Stromal cell of bone marrow (primary cell): ENCODE data around the gene LAMB1.
"Not testable (repeated sequence)": the region's sequence is repeated elsewhere in the genome, so short reads cannot be mapped to it uniquely, and the experiment has no call there.

Source experiments
- DNase-seq: peaks from one replicate; pipeline ENCODE4 v3.0.0-alpha.2; 2012; ENCODE audit warnings: low read depth

LAMB1 gene

DNA sequence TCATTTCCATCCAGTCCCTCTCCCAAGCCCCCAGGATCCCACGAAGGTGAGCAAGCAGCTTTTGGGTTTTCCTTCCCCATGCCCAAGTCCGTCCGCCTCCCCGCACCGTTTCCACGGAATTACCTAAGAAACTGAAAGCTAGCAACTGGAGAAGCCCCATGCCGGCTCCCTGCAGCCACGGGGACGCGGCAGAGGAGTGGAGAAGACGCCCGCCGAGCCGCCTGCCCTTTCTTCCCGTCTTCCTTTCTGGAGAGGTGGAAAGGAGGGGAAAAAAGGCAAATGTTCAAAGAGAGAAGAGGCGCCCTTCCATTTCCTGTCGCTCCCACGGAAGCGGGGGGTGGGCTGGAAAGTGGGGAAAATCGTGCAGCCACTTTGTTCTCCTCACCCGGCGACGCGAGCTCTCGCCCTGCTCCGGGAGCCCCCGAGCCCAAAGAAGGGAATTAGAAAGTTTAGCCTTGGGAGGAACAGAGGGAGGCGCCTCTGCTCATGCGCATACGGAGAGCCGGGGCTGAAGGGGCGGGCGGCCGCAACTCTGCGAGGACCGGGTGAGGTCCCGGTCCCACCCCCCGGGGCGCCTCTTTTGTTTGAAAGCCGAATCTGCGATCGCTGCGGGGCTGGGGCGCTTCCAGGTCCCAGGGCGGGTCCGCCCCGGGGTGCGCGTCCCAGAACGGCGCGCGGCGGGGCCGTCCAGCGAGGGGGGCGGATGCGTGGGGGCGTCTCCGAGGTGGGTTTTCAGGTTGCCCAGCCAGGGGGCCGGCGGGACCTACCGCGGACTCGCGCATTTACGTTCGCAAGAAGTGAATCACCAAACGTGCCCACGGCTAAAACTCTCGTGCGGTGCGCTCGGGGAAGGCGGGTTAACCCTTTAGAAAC is at the start of gene LAMB1:
Gene LAMB1 (minus strand): TSS at position 436 of the 873 bp plus-strand sequence. CDS start 276 bp downstream, at position 160.
- DNase-seq = no peak

- DNase-seq = no peak
Observed at GRCh38 chr7:108051454-108051853, 48.5 kb upstream of the LAMB1 start.

DNA sequence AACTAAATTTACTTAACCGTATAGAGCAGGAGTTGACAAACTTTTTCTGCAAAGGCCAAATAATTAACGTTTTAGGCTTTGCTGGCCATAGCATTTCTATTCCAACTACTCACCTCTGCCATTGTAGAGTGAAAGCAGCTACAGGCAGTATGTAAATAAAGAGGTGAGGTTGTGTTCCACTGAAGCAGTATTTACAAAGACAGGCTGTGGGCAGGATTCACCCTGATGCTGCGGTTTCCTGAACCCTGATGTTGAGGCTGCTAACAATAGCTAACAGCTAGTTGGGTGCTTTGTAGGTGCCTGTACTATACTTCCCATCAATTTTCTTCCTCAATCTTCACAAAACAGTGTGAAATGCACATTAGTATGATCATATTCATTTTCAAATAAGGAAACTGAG is 47.0 kb upstream of the LAMB1 start:
- DNase-seq = no peak

DNA sequence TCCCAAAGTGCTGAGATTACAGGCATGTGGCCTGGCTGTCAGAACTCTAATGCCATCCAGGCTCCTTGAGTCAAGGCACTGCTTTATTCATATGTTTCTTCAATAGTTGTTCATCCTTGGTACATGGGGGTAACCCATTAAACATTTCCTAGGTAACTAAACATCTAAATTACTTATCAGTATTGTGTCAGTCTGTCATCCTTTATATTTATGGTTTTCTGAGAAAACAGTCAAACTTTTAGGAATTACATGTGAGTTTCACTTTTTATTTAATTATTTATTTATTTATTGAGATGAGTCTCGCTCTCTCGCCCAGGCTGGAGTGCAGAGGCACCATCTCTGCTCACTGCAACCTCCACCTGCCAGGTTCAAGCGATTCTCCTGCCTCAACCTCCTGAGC is 45.5 kb upstream of the LAMB1 start:
- no peak for DNase-seq

DNA sequence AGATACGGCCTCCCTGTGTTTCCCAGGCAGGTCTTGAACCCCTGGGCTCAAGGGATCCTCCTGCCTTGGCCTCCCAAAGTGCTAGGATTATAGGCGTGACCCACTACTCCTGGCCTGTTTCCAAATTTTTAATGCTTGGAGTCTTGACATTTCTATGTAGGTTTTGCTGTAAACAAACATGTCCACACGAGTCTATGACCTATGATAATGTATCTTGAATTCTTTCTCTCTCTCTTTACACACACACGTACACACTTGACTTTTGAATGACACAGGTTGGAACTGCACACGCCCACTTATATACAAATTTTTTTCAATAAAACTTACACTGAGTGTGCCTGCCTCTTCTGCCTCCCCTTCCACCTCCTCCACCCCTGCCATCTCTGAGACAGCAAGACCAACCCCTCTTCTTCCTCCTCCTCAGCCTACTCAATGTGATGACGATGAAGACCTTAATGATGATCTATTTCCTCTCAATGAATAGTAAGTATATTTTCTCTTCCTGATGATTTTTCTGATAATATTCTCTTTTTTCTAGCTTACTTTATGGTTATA is 44.1 kb upstream of the LAMB1 start:
- DNase-seq = no peak

DNA sequence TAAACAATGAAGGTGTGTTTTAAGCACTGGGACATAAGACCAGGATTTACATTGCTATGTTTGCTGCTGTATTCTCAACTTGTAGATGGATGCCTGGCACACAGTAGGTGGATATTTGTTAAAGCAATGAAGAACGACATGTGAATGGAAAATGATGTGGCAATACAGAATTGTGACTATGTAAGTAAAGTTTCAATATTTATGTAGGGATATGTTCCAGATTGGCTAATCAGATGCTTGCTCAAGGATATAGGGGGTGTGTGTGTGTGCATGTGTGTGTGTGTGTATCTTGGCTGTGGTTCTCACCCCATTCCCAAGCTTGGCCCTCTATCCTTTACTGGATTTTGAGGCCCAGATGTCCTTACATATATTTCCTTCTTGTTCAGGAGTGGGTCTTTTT is 42.7 kb upstream of the LAMB1 start:
- DNase-seq = peak; percentile 31

DNA sequence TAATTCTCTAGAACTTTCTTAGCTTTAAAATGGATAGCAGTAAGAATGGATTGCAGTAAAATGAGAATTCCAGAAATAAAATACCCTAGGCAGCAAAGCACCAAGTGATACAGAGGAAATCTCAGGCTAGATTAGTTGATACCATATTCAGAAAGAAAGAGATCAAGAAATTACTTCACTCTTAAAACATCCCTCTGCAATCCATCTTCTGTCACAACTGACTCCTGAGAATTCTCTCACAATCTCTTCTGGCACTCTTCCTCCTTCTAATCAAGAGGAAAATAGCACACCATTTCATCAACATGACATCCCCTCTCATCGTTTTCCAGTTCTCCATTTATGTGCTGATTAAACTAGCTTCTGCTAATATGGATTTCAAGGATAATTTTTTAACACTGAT is 42.2 kb upstream of the LAMB1 start:
- peak; percentile 12 for DNase-seq

DNA sequence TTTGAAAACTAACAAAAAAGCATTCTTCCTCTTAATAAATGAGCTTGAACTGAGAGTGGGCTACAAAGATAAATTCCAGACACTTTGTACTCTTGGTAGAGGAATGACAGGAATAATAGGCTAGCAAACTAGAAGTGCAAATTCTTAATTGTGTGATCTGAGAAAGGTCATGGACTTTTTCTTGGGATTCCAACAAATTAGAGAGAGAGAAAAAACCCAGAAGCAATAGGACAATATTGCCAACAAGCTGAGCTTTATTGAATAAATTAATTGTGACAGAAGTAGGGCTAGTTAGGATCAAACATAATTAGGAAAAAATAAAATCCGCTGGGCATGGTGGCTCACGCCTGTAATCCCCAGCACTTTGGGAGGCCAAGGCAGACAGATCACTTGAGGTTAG is 41.4 kb upstream of the LAMB1 start:
- no peak for DNase-seq

DNA sequence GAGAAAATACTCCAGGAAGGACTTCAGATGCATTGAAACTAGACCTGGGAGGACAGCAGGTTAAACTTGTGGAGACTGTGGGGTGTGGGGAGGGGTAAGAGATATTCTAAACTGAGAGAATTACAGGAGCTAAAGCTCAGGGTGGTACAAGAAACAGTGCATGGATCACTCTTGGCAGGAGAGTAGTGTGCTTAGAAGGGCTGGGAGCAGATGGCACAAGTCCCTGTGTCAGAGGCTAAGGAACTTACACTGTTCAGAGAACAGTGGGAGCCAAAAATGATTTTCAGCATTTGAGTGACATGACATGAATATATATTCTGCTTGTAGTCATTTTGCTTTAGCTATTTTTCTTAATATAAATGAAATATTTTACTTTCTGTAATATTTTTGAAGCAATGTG is 36.0 kb upstream of the LAMB1 start:
- DNase-seq = no peak

DNA sequence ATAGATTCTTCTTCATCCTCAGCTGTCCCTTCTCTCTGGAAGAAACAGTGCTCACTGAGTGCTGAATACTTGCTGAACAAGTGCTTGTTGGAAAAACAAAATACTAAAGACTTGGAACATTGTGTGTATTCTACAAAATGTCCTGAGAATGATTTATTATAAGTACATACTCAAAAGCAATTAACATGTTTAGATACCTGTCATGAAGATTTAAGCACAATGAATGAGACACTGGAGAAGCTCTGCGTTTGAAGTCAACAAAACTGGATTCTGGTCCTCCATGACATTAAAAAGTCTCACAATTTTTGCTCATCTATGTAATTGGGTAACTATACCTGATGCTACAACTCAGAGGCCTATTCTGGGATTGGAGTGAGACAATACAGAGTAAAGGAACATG is 34.8 kb upstream of the LAMB1 start:
- no peak for DNase-seq

DNA sequence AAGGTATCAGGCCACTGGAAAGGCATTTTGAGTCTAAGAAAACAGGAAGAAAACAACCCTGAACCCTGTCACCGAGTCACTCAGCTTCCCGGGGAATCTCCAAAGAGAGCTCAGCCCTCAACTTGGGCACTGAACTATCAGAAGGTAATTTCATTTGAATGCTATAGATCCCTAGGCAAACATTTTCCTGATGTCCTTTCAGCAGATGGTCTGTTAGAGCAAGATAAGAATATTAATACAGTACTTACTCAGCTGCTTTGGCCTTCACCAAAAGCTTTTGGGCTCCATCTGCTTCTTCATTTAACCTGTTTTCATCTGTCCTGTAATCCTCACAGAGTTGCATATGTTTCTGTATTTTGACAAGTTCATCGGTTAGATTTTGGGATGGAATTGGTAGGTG is 34.2 kb upstream of the LAMB1 start:
- no peak for DNase-seq

DNA sequence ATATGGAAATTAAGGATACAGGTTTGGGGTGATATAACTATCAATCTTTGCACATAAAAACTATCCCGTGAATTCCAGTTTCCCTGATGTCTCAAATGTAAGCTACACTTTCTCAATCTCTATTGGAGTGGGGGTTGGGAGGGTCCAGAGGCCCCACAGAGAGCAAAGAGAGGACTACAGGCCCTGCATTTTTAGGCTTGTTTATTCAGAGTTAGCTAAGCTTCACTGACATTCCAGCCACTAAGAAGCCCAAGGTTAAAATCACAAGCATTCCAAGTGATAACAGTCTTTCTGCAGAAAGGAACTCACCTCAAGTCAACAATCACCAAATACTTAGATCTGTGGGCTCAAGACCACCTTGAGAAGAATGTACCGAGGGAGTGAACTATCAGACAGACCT is 31.6 kb upstream of the LAMB1 start:
- DNase-seq = no peak

DNA sequence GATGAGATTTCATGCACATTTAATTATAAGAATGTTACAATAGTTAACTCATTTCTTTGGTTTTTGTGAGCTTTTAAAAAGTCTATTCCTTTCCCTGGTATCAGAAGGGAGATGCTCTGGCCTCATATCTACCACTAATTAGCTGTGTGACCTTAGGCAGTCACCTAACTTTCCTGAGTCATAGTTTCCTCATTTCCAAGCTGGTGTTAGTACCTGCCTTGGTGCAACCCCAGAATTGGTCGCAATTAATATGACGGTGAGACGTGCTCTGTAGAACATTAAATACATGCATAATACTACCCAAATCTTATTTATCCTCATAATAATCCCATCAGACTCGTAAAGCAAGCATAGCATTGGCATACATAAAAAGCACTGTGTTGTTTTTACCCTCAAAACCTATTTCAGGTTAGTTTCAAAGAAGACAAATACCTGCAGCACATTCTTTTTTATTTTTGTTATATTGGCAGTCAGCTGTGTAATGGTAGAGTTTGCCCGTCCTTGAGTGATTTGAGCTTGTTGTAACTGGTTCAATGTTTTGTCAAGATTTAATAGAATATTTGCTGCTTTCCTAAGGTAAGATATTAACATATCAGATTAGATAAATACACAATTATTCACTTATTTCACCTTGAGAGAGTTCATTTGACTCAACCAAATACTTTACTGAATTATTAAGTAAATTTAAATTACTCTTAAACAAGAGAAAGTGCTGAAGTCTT is 31.0 kb upstream of the LAMB1 start:
- no peak for DNase-seq

- not testable (repeated sequence) for DNase-seq
Observed at GRCh38 chr7:108033309-108033708, 30.3 kb upstream of the LAMB1 start.

GRCh38 chr7:108030516-108030915 is 27.6 kb upstream of the LAMB1 start:
- no peak for DNase-seq

- no peak for DNase-seq
Observed at GRCh38 chr7:108029034-108029433, 26.1 kb upstream of the LAMB1 start.

DNA sequence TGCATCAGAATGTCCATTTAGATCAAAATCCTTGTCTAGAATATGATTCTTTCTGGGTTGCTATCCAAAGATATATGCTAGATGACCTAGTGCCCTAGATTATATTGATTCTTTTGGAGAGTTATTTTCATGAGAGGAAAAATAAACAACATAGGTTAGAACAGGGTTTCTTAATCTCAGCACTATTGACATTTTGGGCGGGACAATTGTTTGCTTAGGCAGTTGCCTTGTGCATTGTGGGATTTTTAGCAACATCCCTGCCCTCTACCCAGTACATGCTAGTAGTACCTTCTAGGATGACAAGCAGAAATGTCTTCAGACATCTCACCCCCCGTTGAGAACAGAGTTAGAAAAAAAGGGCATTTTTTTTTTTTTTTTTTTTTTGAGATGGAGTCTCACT is 25.1 kb upstream of the LAMB1 start:
- no peak for DNase-seq

DNA sequence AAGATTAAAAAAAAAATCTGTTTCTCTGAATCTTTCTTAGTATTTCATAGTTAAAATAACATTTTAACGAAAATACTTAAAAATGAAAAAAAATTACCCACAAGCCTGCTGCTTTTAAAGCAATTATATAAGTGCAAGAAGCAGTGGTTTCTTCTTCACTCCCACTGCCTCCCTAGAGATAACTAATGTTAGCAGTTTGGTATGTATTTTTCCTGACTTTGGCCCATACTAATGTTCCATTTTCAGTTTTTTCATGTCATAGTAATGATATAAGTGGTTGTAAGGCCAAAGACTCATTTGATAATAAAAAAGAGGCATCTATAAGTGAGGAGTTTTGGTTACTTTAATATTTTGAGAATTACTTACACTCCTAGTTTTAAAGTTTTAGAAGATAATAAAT is 24.3 kb upstream of the LAMB1 start:
- no peak for DNase-seq

- no peak for DNase-seq
Observed at GRCh38 chr7:108026647-108027046, 23.7 kb upstream of the LAMB1 start.

DNA sequence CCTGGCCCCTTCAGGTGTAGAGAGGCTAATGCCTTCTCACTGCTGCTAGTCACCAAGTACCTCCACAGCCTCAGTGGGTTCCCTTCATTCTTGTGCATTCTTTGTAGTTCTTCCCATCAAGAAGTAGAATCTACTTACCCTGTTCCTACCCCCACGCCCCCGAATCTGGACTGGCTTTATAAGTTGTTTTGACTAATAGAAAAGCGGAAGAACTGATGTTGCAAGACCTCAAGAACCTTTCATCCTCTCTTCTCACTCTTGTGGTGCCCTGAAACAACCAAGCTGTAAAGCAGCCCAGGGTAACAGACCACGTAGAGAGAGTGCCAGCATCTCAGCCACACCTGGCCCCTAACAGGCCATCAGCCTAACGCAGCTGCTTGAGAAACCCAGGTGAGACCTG is 23.2 kb upstream of the LAMB1 start:
- DNase-seq = no peak

- no peak for DNase-seq
Observed at GRCh38 chr7:108024538-108024937, 21.6 kb upstream of the LAMB1 start.

DNA sequence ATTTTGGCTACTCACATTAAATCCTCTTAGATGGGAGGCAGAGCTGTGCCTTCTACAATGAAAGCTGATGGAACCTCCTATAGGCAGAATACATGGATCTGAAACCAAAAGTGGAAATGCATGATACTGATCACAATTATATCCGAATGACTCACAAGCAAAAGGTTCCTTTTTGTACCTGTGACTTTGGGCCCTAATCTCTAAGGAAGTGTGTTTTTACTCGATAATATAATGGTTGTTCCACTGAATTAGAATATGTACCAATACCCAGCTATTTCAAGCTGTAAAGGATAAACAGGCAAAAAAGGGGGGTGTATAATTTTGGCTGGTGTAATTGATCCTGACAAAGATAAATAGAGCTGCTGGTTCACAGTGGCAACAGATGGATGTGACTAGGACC is 17.6 kb upstream of the LAMB1 start:
- no peak for DNase-seq

- no peak for DNase-seq
Observed at GRCh38 chr7:108018668-108019067, 15.7 kb upstream of the LAMB1 start.
